ENCODE measurements around the gene C22orf23.

Gene C22orf23

DNA sequence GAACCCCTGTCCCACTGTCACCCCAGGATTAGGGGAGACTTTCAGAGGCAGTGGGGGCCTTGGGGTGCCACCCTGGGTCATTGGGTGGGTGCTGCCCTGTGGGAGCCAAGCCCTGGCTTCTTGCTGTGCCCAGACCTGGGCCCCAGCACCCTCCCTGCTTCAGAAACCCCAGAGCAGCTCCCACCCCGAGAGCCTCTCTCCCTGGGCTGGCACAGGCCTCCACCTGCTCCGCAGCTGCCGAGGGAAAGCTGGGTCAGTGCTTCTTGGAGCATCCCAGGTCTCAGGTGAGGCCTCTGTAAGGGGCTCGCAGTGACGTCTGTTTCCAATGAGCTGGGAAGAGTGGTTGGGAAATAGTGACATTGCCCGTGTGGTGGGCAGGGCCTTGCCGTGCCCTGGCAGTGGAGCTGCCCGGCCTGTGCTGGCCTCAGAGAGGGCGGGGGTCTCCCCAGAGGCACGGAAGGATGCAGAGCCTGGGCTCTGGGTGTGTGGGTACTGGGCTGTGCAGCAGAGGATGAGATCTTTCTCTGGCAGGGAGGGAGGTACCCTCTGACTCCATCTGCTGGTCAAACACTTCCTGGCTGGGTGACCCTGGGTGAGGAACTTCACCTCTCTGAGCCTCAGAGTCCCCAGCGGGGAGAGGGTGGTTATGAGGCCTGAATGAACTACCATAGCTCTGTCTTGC, 23.0 kb downstream of the C22orf23 start:
- Histone ChIP-seq H3K4me3 (ENCODE audit: low read depth in 1 of 2, low read length in 2 of 2) (no peak overlapping the region), H3K4me1 (ENCODE audit: control insufficient read depth in 1 of 2, insufficient read depth in 2 of 2, low read length in 2 of 2) (peaks cover 5 to 36% of the 10 kb centered on the region in 2 donors), H3K9me3 (ENCODE audit: control insufficient read depth in 1 of 2, low read length in 2 of 2) (no peaks in the 10 kb centered on the region), H3K27ac (ENCODE audit: low read length) (no peak overlapping the region), H3K36me3 (ENCODE audit: control insufficient read depth in 1 of 2, insufficient read depth in 2 of 2, low read length in 2 of 2) (peaks cover 38 to 68% of the 10 kb centered on the region in 2 donors), H3K27me3 (ENCODE audit: low read depth, low read length) (no peaks in the 10 kb centered on the region)

DNA sequence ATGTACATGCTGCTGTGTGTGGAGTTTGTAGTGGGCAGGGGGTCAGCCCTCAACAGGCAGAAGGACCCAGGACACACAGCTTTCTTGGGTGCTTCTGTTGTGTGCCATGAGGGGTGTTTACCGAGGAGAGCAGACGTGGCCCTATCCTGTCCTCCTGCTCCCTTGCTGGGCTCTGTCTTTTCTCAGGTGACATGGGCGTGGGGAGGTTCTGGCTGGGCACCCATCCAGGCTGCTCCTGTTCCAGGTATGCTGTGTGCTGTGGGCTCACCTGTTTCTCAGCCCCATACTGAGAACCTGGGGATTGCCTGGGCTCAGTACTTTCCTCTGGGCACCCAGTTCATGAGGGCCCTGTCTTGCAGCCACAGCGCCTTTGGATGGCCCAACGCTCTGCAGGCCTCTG, 24.0 kb downstream of the C22orf23 start:
- H3K4me1 ChIP-seq (ENCODE audit: control insufficient read depth in 1 of 2, insufficient read depth in 2 of 2, low read length in 2 of 2) = peaks cover 5 to 43% of the 10 kb centered on the region in 2 donors
- no peak overlapping the region for H3K27ac ChIP-seq (ENCODE audit: low read length)
- peaks cover 46 to 77% of the 10 kb centered on the region in 2 donors for H3K36me3 ChIP-seq (ENCODE audit: control insufficient read depth in 1 of 2, insufficient read depth in 2 of 2, low read length in 2 of 2)

DNA sequence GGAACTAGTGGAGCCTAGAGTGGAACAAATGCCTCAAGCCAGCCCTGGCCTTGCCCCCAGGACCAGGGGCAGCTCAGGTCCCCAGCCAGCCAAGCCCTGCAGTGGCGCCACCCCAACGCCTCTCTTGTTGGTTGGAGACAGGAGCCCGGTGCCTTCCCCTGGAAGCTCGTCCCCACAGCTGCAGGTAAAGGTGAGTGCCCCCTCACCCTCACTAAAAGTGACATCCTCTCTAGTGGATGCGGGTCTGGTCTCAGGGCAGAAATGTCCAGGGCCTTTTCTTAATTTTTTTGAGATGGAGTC, 25.8 kb downstream of the C22orf23 start:
- Histone ChIP-seq H3K4me3 (ENCODE audit: low read depth in 1 of 2, low read length in 2 of 2) (no peak overlapping the region), H3K4me1 (ENCODE audit: control insufficient read depth in 1 of 2, insufficient read depth in 2 of 2, low read length in 2 of 2) (peaks cover 0 to 26% of the 10 kb centered on the region in 2 donors), H3K9me3 (ENCODE audit: control insufficient read depth in 1 of 2, low read length in 2 of 2) (no peaks in the 10 kb centered on the region), H3K27me3 (ENCODE audit: low read depth, low read length) (no peaks in the 10 kb centered on the region), H3K27ac (ENCODE audit: low read length) (no peak overlapping the region), H3K36me3 (ENCODE audit: control insufficient read depth in 1 of 2, insufficient read depth in 2 of 2, low read length in 2 of 2) (peaks cover 46 to 79% of the 10 kb centered on the region in 2 donors)

More for the DNA sequence above, 24.0 kb downstream of the C22orf23 start:
- H3K27me3 ChIP-seq (ENCODE audit: low read depth, low read length) = no peaks in the 10 kb centered on the region
- no peak overlapping the region for H3K4me3 ChIP-seq (ENCODE audit: low read depth in 1 of 2, low read length in 2 of 2)
- no peaks in the 10 kb centered on the region for H3K9me3 ChIP-seq (ENCODE audit: control insufficient read depth in 1 of 2, low read length in 2 of 2)

DNA sequence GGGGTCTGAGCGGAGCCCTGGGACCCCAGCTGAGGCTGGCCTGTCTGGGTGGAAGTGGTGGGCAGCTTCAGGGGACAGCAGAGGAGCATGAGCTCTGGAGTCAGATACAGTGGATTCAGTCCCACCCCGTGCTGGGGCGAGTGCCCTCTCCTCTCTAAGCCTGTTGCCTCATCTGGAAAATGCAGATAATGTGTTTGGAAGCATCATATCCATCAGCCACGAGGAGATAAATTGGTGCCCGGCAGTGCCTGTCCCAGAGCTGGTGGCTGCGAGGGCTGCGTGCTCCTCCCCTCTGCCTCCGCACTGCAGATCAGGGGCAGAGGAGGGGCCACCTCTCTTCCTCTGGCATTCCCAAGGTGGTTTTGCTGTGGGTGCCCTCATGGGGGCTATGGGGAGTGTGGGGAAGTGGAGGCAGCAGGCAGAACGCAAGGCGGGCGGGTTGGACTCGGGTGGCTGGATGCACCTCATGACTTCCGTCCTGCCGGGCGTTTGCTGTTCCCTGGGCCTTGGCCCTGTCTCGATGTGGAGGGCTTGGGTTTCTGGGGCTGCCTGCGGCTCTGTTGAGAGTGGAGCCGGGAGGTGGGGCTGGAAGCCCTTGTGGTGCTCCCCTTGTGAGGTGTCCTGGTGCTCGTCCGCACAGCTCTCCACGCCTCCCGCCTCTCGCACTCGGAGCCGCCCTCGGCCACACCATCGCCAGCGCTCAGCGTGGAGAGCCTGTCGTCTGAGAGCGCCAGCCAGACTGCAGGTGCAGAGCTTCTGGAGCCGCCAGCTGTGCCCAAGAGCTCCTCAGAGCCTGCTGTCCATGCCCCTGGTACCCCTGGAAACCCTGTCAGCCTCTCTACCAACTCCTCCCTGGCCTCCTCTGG, 26.4 kb downstream of the C22orf23 start:
- Histone ChIP-seq H3K27me3 (ENCODE audit: low read depth, low read length) (no peaks in the 10 kb centered on the region), H3K4me1 (ENCODE audit: control insufficient read depth in 1 of 2, insufficient read depth in 2 of 2, low read length in 2 of 2) (peaks cover 0 to 26% of the 10 kb centered on the region in 2 donors), H3K4me3 (ENCODE audit: low read depth in 1 of 2, low read length in 2 of 2) (no peak overlapping the region), H3K9me3 (ENCODE audit: control insufficient read depth in 1 of 2, low read length in 2 of 2) (no peaks in the 10 kb centered on the region), H3K27ac (ENCODE audit: low read length) (no peak overlapping the region), H3K36me3 (ENCODE audit: control insufficient read depth in 1 of 2, insufficient read depth in 2 of 2, low read length in 2 of 2) (peaks cover 42 to 76% of the 10 kb centered on the region in 2 donors)

DNA sequence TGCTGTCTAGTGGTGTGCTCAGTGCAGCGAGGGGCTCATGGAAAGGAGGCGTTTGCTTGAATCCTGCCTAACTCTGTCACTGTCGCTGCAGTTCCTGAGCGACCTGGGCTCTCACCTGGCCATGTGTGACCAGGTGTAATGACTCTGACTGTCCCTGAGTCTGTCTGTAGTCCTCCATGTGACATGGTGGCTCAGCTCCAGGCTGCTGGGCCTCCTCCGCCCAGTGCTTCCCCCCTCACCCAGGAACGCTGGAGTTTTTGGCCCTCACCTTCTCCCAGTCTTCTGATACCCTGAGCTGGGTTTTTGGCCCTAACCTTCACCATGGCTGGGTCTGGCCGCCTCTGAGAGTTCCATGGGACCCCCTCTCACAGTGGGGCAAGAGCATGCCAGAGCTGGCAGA, 27.0 kb downstream of the C22orf23 start:
- Histone ChIP-seq H3K4me3 (ENCODE audit: low read depth in 1 of 2, low read length in 2 of 2) (no peak overlapping the region), H3K4me1 (ENCODE audit: control insufficient read depth in 1 of 2, insufficient read depth in 2 of 2, low read length in 2 of 2) (peaks cover 0 to 21% of the 10 kb centered on the region in 2 donors), H3K27me3 (ENCODE audit: low read depth, low read length) (no peaks in the 10 kb centered on the region), H3K9me3 (ENCODE audit: control insufficient read depth in 1 of 2, low read length in 2 of 2) (no peaks in the 10 kb centered on the region), H3K36me3 (ENCODE audit: control insufficient read depth in 1 of 2, insufficient read depth in 2 of 2, low read length in 2 of 2) (peaks cover 40 to 75% of the 10 kb centered on the region in 2 donors), H3K27ac (ENCODE audit: low read length) (no peak overlapping the region)

DNA sequence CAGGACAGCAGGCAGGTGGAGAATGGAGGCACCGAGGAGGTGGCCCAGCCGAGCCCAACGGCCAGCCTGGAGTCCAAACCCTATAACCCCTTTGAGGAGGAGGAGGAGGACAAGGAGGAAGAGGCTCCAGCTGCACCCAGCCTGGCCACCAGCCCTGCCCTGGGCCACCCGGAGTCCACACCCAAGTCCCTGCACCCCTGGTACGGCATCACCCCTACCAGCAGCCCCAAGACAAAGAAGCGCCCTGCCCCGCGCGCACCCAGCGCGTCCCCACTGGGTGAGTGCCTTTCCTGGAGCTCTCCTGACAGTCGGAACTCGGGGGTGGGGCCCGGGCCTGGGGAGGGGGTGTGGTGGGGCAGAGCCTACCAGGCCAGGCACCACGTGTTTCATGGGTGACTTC, 27.6 kb downstream of the C22orf23 start:
- Histone ChIP-seq H3K4me3 (ENCODE audit: low read depth in 1 of 2, low read length in 2 of 2) (no peak overlapping the region), H3K27me3 (ENCODE audit: low read depth, low read length) (no peaks in the 10 kb centered on the region), H3K27ac (ENCODE audit: low read length) (no peak overlapping the region), H3K9me3 (ENCODE audit: control insufficient read depth in 1 of 2, low read length in 2 of 2) (no peaks in the 10 kb centered on the region), H3K36me3 (ENCODE audit: control insufficient read depth in 1 of 2, insufficient read depth in 2 of 2, low read length in 2 of 2) (peaks cover 40 to 74% of the 10 kb centered on the region in 2 donors), H3K4me1 (ENCODE audit: control insufficient read depth in 1 of 2, insufficient read depth in 2 of 2, low read length in 2 of 2) (peaks cover 0 to 19% of the 10 kb centered on the region in 2 donors)

DNA sequence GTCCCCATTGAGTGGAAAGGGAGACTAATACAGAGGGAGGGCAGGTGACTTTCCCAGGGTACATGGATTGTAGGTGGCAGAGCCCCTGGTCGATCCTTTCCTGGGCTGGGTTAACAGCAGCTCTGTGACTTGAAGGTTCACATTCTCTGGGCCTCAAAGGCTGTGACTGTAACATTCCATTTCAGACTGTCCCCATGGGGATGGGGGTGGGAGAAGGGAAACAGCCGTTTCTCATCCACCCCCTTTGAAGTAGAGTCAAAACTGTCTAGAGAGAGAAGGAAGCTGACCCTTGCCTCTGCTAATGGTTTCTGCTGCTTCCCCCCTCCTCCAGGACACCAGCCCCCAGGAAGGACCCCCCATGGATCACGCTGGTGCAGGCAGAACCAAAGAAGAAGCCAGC, 28.1 kb downstream of the C22orf23 start:
- Histone ChIP-seq H3K27me3 (ENCODE audit: low read depth, low read length) (no peaks in the 10 kb centered on the region), H3K36me3 (ENCODE audit: control insufficient read depth in 1 of 2, insufficient read depth in 2 of 2, low read length in 2 of 2) (peaks cover 40 to 72% of the 10 kb centered on the region in 2 donors), H3K27ac (ENCODE audit: low read length) (no peak overlapping the region), H3K9me3 (ENCODE audit: control insufficient read depth in 1 of 2, low read length in 2 of 2) (no peaks in the 10 kb centered on the region), H3K4me1 (ENCODE audit: control insufficient read depth in 1 of 2, insufficient read depth in 2 of 2, low read length in 2 of 2) (peaks cover 0 to 17% of the 10 kb centered on the region in 2 donors), H3K4me3 (ENCODE audit: low read depth in 1 of 2, low read length in 2 of 2) (no peak overlapping the region)

DNA sequence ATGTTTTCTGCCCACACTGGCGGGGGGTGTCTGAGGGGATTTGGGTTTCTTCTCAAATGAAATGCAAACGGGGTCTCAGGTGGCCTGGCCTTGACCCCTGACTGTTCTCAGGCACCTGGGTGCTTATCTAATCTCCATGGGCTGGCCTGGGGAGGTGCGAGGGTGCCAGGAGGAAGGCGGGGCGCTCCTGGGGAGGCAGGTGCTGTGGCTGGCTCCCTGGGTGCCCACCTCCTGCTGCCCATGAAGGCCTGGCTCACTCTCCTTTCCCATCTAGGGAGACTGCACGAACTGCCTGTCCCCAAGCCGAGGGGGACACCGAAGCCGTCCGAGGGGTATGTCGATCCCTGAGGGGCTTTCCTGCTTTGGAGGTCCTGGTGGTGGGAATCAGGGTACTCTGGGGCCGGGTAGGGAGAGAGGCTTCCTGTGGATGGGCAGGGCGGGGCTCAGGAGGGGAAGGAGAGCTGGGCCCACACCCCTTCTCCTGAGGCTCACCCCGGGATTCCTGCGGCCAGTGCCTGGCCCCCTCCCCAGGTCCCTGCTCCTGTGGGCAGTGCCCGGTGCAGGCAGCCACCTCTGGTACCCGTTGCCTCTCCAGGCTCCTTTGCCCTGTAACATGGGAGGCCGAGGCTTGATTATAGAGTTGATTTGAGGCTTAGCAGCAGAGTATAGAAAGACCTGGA, 28.9 kb downstream of the C22orf23 start:
- Histone ChIP-seq H3K27me3 (ENCODE audit: low read depth, low read length) (no peaks in the 10 kb centered on the region), H3K9me3 (ENCODE audit: control insufficient read depth in 1 of 2, low read length in 2 of 2) (no peaks in the 10 kb centered on the region), H3K36me3 (ENCODE audit: control insufficient read depth in 1 of 2, insufficient read depth in 2 of 2, low read length in 2 of 2) (peaks cover 36 to 76% of the 10 kb centered on the region in 2 donors), H3K4me1 (ENCODE audit: control insufficient read depth in 1 of 2, insufficient read depth in 2 of 2, low read length in 2 of 2) (peaks cover 0 to 12% of the 10 kb centered on the region in 2 donors), H3K4me3 (ENCODE audit: low read depth in 1 of 2, low read length in 2 of 2) (no peak overlapping the region), H3K27ac (ENCODE audit: low read length) (no peak overlapping the region)

DNA sequence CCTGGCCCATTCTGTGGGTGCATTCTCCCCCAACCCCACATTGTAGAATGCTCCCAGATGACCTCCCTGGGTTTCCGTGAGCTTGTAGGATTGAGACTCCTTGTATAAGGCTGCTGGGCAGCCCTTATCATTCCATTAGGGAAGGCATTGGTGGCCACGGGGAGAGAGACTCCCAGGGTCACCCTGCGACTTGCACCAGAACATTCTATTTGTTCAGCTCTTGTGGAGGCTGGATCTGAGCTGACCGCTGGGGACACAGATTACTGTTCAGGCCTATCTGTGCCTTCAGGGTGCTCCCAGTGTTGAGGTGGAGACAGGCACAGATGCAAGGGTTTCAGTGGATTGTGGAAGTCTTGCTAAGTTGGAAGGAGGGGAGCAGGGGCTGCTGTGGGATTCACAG, 29.5 kb downstream of the C22orf23 start:
- no peak overlapping the region for H3K4me3 ChIP-seq (ENCODE audit: low read depth in 1 of 2, low read length in 2 of 2)
- peaks cover 0 to 12% of the 10 kb centered on the region in 2 donors for H3K4me1 ChIP-seq (ENCODE audit: control insufficient read depth in 1 of 2, insufficient read depth in 2 of 2, low read length in 2 of 2)
- peaks cover 32 to 75% of the 10 kb centered on the region in 2 donors for H3K36me3 ChIP-seq (ENCODE audit: control insufficient read depth in 1 of 2, insufficient read depth in 2 of 2, low read length in 2 of 2)
- H3K9me3 ChIP-seq (ENCODE audit: control insufficient read depth in 1 of 2, low read length in 2 of 2) = no peaks in the 10 kb centered on the region
- no peak overlapping the region for H3K27ac ChIP-seq (ENCODE audit: low read length)
- no peaks in the 10 kb centered on the region for H3K27me3 ChIP-seq (ENCODE audit: low read depth, low read length)

DNA sequence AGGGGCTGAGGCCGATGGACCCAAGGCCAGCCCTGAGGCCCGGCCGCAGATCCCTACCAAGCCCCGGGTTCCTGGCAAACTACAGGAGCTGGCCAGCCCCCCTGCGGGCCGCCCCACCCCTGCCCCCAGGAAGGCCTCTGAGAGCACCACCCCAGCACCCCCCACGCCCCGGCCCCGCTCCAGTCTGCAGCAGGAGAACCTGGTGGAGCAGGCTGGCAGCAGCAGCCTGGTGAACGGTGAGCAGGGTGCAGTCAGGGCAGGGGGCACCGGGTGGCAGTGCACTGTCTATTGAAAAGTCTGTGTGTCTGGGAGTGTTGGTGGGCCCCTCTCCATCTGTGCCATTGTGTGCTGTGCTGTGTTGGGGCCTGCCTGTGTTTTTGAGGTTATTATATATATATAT, 31.2 kb downstream of the C22orf23 start:
- Histone ChIP-seq H3K36me3 (ENCODE audit: control insufficient read depth in 1 of 2, insufficient read depth in 2 of 2, low read length in 2 of 2) (peaks cover 37 to 76% of the 10 kb centered on the region in 2 donors), H3K27me3 (ENCODE audit: low read depth, low read length) (no peaks in the 10 kb centered on the region), H3K4me3 (ENCODE audit: low read depth in 1 of 2, low read length in 2 of 2) (no peak overlapping the region), H3K27ac (ENCODE audit: low read length) (no peak overlapping the region), H3K9me3 (ENCODE audit: control insufficient read depth in 1 of 2, low read length in 2 of 2) (no peaks in the 10 kb centered on the region), H3K4me1 (ENCODE audit: control insufficient read depth in 1 of 2, insufficient read depth in 2 of 2, low read length in 2 of 2) (peaks cover 0 to 12% of the 10 kb centered on the region in 2 donors)

DNA sequence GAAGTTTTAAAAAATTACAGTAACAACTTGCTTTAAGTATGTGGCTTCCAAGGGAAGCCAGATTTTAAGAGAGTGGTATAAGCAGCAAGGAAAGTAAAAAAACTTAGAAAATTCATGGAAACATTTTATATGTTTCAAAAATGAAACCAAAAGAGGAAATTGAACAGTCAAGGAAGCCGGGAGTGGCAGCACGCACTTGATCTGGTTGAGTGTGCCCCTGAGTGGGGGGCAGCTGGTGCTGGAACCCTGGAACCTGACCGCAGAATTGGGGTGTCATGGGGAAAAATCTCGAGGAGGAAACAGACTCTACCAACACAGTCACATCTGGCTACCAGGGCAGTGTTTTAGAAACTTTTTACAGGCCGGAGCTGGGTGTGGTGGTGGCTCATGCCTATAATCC, 33.3 kb downstream of the C22orf23 start:
- H3K4me1 ChIP-seq (ENCODE audit: control insufficient read depth in 1 of 2, insufficient read depth in 2 of 2, low read length in 2 of 2) = peaks cover 0 to 7% of the 10 kb centered on the region in 2 donors
- peaks cover 29 to 69% of the 10 kb centered on the region in 2 donors for H3K36me3 ChIP-seq (ENCODE audit: control insufficient read depth in 1 of 2, insufficient read depth in 2 of 2, low read length in 2 of 2)
- H3K4me3 ChIP-seq (ENCODE audit: low read depth in 1 of 2, low read length in 2 of 2) = no peak overlapping the region
- no peak overlapping the region for H3K27ac ChIP-seq (ENCODE audit: low read length)
- no peaks in the 10 kb centered on the region for H3K27me3 ChIP-seq (ENCODE audit: low read depth, low read length)
- H3K9me3 ChIP-seq (ENCODE audit: control insufficient read depth in 1 of 2, low read length in 2 of 2) = no peaks in the 10 kb centered on the region
